Neuron (in vitro differentiated cells): ENCODE measurements around the gene USP12.
"Not testable (repeated sequence)": the region's sequence is repeated elsewhere in the genome, so short reads cannot be mapped to it uniquely, and the experiment has no call there.

Experiments used
- H2AFZ ChIP-seq: one replicate; pipeline ENCODE4 v1.6.1; 2013; ENCODE audit warnings: low read depth, mild to moderate bottlenecking, inconsistent platforms, low read length, moderate library complexity
- H3K27me3 ChIP-seq: one replicate; pipeline ENCODE4 v1.6.1; 2013; ENCODE audit warnings: low read length; ENCODE audit not compliant: insufficient read depth
- H3K36me3 ChIP-seq: one replicate; pipeline ENCODE4 v1.6.1; 2013; ENCODE audit warnings: low read length; ENCODE audit not compliant: insufficient read depth
- H3K4me1 ChIP-seq: one replicate; pipeline ENCODE4 v1.6.1; 2013; ENCODE audit warnings: low read length; ENCODE audit not compliant: insufficient read depth
- H3K4me3 ChIP-seq: 2 replicates; pipeline ENCODE4 v1.5.1; 2013; ENCODE audit warnings: mild to moderate bottlenecking, low read length, moderate library complexity
- H3K9me3 ChIP-seq: one replicate; pipeline ENCODE4 v1.6.1; 2013; ENCODE audit warnings: low read length

Gene USP12, protein sequence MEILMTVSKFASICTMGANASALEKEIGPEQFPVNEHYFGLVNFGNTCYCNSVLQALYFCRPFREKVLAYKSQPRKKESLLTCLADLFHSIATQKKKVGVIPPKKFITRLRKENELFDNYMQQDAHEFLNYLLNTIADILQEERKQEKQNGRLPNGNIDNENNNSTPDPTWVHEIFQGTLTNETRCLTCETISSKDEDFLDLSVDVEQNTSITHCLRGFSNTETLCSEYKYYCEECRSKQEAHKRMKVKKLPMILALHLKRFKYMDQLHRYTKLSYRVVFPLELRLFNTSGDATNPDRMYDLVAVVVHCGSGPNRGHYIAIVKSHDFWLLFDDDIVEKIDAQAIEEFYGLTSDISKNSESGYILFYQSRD

DNA sequence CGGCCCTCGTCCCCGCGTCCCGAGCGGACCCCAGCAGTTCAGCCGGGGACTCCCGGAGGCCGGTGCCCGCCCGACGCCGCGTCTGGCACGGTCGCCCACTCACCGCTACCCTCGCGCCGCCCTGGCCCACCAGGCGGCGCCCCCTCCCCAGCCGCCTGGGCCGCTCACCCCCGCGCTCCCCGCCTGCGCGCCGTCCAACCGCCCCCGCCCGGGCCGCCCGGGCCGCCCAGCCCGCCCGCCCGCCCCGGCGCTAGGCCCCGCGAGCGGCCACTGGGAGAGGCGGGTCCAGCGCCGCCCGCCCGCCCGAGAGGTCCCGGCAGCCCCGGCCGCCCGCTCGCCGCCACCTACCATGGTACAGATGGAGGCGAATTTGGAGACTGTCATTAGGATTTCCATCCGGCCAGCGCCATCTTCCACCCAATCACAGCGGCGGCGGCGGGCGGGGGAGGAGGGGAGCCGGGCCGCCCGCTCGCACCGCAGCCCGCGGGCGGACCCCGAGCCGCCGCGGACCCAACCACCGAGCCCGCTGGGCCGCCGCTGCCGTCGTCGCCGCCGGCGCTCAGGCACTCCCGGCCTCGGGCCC lies at the start of gene USP12:
Gene USP12, minus strand, starts transcription at position 568 of the 583 bp plus-strand sequence. Its CDS starts 172 bp downstream, at position 396.
- no peaks in the 10 kb centered on the region for H3K27me3 ChIP-seq
- peak within 1 kb of the TSS; percentile 100 for H2AFZ ChIP-seq
- no peaks in the 10 kb centered on the region for H3K9me3 ChIP-seq
- peaks cover 22% of the 10 kb centered on the region for H3K4me1 ChIP-seq
- no peaks in the 10 kb centered on the region for H3K36me3 ChIP-seq
- peak within 1 kb of the TSS; percentile 82 for H3K4me3 ChIP-seq

DNA sequence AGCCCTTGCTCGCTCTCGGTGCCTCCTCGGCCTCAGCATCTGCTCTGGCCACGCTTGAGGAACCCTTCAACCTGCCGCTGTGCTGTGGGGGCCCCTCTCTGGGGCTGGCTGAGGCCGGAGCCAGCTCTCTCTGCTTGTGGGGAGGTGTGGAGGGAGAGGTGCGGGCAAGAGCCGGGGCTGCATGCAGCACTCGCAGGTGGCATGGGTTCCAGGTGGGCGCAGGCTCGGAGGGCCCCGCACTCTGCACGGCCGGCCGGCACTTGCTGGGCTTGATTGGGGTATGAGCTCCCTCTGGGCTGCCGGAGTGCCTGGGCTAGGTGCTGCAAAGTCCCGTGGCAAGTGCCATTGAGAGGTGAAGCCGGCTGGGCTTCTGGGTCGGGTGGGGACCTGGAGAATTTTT lies 48.0 kb upstream of the USP12 start:
- Histone ChIP-seq H3K27me3 (no peaks in the 10 kb centered on the region), H3K4me1 (no peaks in the 10 kb centered on the region), H3K4me3 (no peak overlapping the region), H3K9me3 (peaks cover 4% of the 10 kb centered on the region), H3K36me3 (no peaks in the 10 kb centered on the region), H2AFZ (no peak overlapping the region)

DNA sequence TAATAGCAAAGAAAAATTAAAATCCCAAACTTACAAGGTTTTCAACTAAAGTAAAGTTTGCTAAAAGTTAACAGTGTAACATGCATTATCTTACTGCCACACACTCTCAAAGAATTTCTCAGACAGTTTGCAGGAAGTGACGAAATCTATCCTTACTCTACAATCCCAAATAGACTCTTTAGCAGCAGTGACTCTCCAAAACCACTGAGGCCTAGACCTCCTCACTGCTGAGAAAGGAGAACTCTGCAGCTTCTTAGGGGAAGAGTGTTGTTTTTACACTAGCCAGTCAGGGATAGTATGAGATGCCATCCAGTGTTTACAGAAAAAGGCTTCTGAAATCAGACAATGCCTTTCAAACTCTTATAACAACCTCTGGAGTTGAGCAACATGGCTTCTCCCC lies 47.2 kb upstream of the USP12 start:
- not testable (repeated sequence) for H3K9me3 ChIP-seq, H3K4me1 ChIP-seq, H3K4me3 ChIP-seq, H3K36me3 ChIP-seq, H3K27me3 ChIP-seq, H2AFZ ChIP-seq

DNA sequence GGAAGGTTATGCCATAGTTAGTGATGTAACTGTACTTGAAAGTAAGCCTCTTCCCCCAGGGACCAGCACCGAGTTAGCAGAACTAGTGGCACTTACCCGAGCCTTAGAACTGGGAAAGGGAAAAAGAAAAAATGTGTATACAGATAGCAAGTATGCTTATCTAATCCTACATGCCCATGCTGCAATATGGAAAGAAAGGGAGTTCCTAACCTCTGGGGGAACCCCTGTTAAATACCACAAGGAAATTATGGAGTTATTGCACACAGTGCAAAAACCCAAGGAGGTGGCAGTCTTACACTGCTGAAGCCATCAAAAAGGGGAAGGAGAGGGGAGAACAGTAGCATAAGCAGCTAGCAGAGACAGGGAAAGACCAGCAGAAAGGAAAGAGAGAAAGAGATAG lies 46.2 kb upstream of the USP12 start:
- not testable (repeated sequence) for H3K4me3 ChIP-seq, H3K4me1 ChIP-seq, H3K36me3 ChIP-seq, H2AFZ ChIP-seq, H3K9me3 ChIP-seq, H3K27me3 ChIP-seq

DNA sequence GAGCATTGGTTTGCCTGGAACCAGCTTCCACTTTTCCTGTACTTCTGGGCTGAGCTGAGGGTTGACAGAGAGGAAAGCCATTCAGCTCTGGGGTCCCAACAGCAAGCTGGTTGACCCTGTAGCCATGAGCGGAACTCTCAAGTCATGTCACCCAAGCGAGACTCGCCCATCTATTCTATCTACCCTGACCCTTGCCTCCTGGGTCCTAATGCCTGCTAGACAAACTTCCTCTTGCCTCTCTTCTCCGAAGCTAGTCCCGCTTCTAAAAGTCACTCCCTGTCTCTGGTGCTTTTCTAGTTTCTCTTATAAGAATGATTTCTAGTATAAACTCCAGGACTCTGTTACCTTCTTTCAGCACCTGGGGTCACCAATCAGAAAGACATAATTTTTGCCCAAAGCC lies 41.8 kb upstream of the USP12 start:
- H2AFZ ChIP-seq, H3K4me1 ChIP-seq, H3K9me3 ChIP-seq, H3K27me3 ChIP-seq, H3K36me3 ChIP-seq, H3K4me3 ChIP-seq: not testable (repeated sequence)

DNA sequence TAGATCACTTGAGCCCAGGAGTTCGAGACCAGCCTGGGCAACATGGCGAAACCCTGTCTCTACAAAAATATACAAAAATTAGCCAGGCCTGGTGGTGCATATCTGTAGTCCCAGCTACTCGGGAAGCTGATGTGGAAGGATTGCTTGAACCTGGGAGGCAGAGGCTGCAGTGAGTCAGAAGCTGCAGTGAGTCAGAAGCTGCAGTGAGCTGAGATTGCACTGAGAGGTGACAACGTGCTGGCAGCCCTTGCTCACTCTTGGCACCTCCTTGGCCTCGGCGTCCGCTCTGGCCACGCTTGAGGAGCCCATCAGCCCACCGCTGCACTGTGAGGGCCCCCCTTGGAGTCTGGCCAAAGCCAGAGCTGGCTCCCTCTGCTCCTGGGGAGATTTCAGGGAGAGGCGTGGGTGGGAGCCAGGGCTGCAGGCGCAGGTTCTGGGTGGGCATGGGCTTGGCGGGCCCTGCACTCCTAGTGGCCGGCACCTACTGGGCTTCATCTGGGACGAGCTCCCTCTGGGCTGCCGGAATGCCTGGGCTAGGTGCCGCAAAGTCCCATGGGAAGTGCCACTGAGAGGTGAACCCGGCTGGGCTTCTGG lies 40.3 kb upstream of the USP12 start:
- Histone ChIP-seq H3K27me3 (no peaks in the 10 kb centered on the region), H3K4me3 (no peak overlapping the region), H3K9me3 (peaks cover 10% of the 10 kb centered on the region), H3K36me3 (peaks cover under 1% of the 10 kb centered on the region), H3K4me1 (no peaks in the 10 kb centered on the region), H2AFZ (no peak overlapping the region)

DNA sequence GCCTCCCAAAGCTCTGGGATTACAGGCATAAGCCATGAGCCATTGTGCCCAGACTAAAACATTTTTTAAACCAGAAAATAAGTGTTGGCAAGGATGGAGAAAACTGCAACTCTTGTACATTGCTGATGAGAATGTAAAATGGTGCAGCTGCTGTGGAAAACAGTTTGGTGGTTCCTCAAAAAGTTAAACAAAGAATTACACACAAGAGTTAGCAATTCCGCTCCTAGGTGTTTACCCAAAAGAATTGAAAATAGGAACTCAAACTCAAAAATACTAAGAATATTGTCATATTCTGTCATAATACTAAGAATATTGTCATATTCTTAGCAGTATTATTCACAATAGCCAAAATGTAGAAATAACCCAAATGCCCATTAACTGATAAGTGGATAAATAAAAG lies 39.7 kb upstream of the USP12 start:
- Histone ChIP-seq H3K36me3 (peaks cover 2% of the 10 kb centered on the region), H3K9me3 (peaks cover 8% of the 10 kb centered on the region), H3K4me1 (no peaks in the 10 kb centered on the region), H3K27me3 (no peaks in the 10 kb centered on the region), H3K4me3 (no peak overlapping the region), H2AFZ (no peak overlapping the region)

DNA sequence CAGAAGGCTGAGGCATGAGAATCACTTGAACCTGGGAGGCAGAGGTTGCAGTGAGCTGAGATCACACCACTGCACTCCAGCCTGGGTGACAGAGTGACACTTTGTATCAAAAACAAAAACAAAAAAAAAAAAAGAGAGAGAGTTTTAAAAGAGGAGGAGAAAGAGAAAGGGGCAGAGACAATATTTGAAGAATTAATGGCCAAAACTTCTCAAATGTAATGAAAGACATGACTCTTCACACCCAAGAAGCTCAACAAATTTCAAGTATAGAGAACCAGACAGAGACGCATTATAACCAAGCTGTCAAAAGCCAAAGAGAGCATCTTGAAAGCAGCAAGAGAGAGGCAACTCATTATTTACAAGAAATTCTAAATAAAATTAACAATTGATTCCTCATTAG lies 36.9 kb upstream of the USP12 start:
- Histone ChIP-seq H3K27me3 (no peaks in the 10 kb centered on the region), H2AFZ (no peak overlapping the region), H3K36me3 (peaks cover 2% of the 10 kb centered on the region), H3K4me1 (no peaks in the 10 kb centered on the region), H3K4me3 (no peak overlapping the region), H3K9me3 (peaks cover 6% of the 10 kb centered on the region)

DNA sequence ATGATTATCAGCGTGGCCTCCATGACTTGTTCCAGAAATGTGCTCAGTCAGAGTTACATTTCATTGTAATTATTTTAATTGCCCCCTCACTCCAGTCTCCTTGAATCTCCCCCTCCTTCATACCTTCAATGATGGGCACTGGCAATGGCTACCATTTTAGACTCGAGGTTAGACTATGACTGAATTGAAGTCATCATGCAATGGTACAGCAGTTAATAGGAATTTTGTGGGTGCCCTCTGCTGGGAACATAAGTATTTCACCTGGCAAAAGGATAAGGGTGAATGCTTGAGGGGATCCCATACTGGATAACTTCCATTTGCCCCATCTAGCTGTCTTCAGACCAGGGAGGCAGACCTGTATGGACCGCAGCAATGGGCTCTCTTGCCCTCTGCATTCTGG lies 32.2 kb upstream of the USP12 start:
- Histone ChIP-seq H3K4me3 (no peak overlapping the region), H3K36me3 (peaks cover 2% of the 10 kb centered on the region), H3K27me3 (no peaks in the 10 kb centered on the region), H2AFZ (no peak overlapping the region), H3K9me3 (no peaks in the 10 kb centered on the region), H3K4me1 (no peaks in the 10 kb centered on the region)

DNA sequence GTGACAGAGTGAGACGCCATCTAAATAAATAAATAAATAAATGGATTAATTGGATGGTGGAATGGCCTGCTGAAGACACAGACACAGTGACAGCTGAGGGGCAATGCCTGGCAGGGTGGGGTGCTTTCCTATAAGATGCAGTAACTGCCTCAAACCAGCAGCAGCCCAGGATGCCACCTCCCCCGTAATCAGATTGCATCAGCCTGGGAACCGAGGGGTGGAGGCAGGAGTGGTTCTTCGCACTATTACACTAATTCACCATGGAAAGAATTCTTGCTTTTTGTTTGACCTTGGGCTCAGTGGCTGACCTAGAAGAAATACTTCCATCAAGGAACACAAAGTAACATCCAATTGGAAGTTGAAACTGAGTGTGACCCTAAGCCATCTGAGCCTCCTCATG lies 31.6 kb upstream of the USP12 start:
- Histone ChIP-seq H3K9me3 (no peaks in the 10 kb centered on the region), H3K4me1 (no peaks in the 10 kb centered on the region), H2AFZ (no peak overlapping the region), H3K36me3 (peaks cover 2% of the 10 kb centered on the region), H3K4me3 (no peak overlapping the region), H3K27me3 (no peaks in the 10 kb centered on the region)

DNA sequence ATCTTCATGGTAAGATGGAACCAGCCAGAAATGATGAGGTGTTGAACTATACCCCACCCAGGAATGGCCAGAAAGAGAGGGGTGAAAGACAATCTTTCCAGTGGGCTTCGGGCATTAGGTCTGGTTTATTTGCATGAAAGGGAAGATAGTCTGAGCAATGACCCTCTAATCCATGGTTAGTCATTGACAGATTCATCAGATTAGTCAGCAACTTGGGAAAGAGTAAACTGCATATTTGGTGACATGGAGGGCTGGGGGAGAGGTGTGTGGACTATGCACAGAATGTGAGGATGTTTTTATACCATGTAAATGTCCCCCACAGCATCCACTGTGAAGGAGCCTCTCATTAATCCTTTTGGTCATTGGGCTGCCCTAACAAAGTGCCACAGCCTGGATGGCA lies 30.1 kb upstream of the USP12 start:
- Histone ChIP-seq H3K36me3 (no peaks in the 10 kb centered on the region), H2AFZ (no peak overlapping the region), H3K4me1 (no peaks in the 10 kb centered on the region), H3K9me3 (no peaks in the 10 kb centered on the region), H3K4me3 (no peak overlapping the region), H3K27me3 (no peaks in the 10 kb centered on the region)

DNA sequence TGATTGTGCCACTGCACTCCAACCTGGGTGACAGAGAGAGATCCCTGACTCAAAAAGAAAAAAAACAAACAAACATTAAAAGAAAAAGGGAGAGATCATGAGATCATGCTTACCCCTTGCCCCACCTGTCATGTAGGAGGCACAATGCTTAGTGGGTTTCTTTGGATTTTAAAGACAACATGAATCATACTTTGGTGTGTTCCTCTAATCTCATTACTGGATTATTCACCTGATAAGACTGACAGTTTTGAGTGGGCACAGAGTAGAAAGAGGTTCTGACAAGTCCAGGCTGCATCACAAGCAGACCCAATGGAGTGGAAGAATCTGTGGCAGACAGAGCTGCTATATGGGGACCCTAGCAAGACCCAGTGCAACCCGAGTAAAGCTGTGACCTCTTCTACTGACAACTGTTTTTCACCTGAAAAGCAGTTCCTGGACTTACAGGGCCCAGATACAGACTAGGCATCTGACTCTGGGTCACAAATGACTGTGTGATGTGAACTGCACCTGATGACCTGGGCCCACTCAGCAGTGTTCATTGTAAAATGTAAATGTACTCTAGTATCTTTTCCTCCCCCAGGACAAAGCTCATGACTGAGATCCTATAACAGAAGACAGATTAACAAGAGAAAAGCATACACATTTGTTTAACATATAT lies 28.9 kb upstream of the USP12 start:
- Histone ChIP-seq H3K4me3 (no peak overlapping the region), H3K27me3 (no peaks in the 10 kb centered on the region), H3K9me3 (no peaks in the 10 kb centered on the region), H3K36me3 (no peaks in the 10 kb centered on the region), H3K4me1 (no peaks in the 10 kb centered on the region), H2AFZ (no peak overlapping the region)

DNA sequence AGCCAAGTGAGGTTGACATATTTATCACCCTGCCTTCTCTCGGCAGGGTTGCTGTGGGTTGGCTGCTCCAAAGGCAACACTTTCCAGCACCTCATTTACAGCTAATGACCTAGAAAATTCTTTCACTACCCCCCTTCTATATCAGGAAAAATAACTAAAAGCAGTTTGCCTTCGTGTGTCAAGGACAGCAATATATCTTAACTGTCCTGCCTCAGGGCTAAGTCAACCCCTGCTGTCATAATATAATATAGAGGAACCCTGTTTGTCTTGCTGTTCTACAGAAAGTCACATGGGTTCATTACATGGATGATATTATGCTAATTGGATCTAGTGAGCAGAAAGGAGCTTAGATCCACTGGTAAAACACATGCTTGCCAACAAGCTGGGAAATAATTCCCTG lies 28.1 kb upstream of the USP12 start:
- Histone ChIP-seq H3K4me3 (no peak overlapping the region), H3K36me3 (no peaks in the 10 kb centered on the region), H3K4me1 (peaks cover 6% of the 10 kb centered on the region), H2AFZ (no peak overlapping the region), H3K9me3 (no peaks in the 10 kb centered on the region), H3K27me3 (no peaks in the 10 kb centered on the region)
